NT2/D1 (cell line): ENCODE measurements around the gene GLIPR1L1.

Experiments used
- YY1 ChIP-seq: IDR thresholded peaks from 2 replicates; pipeline ENCODE4 v1.6.1; 2011; ENCODE audit not compliant: insufficient read length, insufficient read depth
- ZNF274 ChIP-seq: IDR thresholded peaks from 2 replicates; pipeline ENCODE4 v1.6.1; 2011; ENCODE audit warnings: mild to moderate bottlenecking, low read depth, low read length

GRCh38 chr12:75288860-75289259 lies 45.6 kb upstream of the GLIPR1L1 start:
- TF ChIP-seq YY1, result no peak
- no peak for TF ChIP-seq ZNF274
